Activated CD4-positive, alpha-beta T cell treated with anti-CD3 and anti-CD28 coated beads, Interleukin-2, amount 10 ng/mL, durations not matched to agents 7 days and 5 days (primary cell): ENCODE measurements around the gene BTBD10. TPM values are rescaled to one million over a fixed set of nuclear protein-coding genes. Genes with fewer than 3 reads are reported as not detected.
"Not testable (repeated sequence)": the region's sequence is repeated elsewhere in the genome, so short reads cannot be mapped to it uniquely, and the experiment has no call there.

Experiments used
- CTCF ChIA-PET: fragments of 350-600 bp; sonication (Branson Sonifier 250); formaldehyde crosslinking; loops from one replicate; lab custom pipeline; 2021; ENCODE audit warnings: antibody characterized with exemption; lab: Charles Lee
- POLR2A ChIA-PET: fragments of 350-600 bp; sonication (Branson Sonifier 250); formaldehyde crosslinking; loops from one replicate; lab custom pipeline; 2021; ENCODE audit warnings: antibody characterized with exemption; lab: Charles Lee
- DNase-seq: peaks from one replicate; pipeline ENCODE4 v3.0.0-alpha.2; 2020
- H3K27ac Mint-ChIP-seq: one replicate; pipeline ENCODE4 v1.8.0; 2021; ENCODE audit warnings: mild to moderate bottlenecking, moderate library complexity, mixed read lengths
- H3K27me3 Mint-ChIP-seq: one replicate; pipeline ENCODE4 v1.8.0; 2021; ENCODE audit warnings: mixed read lengths
- H3K36me3 Mint-ChIP-seq: one replicate; pipeline ENCODE4 v1.8.0; 2021; ENCODE audit warnings: low read depth, mixed read lengths
- H3K4me1 Mint-ChIP-seq: one replicate; pipeline ENCODE4 v1.8.0; 2021; ENCODE audit warnings: mixed read lengths
- H3K4me3 Mint-ChIP-seq: one replicate; pipeline ENCODE4 v1.8.0; 2021; ENCODE audit warnings: mild to moderate bottlenecking, moderate library complexity, mixed read lengths
- H3K9me3 Mint-ChIP-seq: one replicate; pipeline ENCODE4 v1.8.0; 2021; ENCODE audit warnings: mixed read lengths
- total RNA-seq, 2 experiments: library from RNA; stranded (reverse); gene quantifications; one replicate each; pipeline ENCODE4 v1.2.3, GENCODE V29; 2021

Gene BTBD10
- total RNA-seq, 2 experiments from 2014 or later, result 25.7 to 31.3 TPM

DNA sequence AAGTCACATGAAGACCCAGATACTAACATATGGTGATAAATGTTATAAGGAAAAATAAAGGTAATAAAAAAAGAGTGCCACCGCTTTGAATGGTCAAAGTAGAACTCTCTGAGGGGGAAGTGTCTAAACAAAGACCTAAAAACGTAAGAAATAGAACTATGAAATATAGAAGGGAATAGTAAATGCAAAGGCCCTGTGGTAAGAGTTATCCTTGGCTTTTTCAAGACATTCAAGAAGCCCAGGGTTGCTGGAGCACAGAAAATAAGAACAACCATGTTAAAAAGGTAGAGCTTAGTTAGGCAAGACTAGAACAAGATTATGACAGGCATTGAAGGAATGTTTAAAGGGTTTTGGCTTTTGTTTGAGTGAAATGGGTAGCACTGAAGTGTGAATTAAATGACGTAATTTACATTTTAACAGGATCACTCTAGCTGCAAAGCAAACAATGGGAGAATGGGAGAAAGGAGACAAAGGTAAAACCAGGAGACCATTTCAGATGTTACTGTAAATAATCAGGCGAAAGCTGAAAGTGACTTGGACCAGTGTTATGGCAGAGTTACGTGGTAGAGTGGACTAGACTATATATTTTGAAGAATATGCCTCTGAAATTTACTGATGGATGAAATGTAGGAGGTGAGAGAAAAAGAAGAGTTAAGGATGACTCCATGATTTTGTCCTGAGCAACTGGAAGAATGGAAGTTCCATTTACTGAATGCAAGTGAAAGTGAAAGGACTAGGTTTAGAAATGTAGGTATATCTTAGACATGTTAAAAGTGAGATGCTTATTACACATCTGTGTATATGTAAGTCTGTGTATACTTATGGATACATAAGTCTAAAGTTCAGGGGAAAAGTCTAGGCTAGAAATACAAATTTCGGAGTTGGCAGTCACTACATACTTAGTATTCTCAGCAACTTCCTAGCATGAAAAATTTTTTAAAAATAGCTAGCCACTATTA is 28.5 kb downstream of the BTBD10 start:
- Mint-ChIP-seq H3K27me3 (no peaks in the 10 kb centered on the region), H3K9me3 (peaks cover 8% of the 10 kb centered on the region), H3K27ac (no peak overlapping the region), H3K4me1 (peaks cover 24% of the 10 kb centered on the region), H3K36me3 (peaks cover 18% of the 10 kb centered on the region), H3K4me3 (no peak overlapping the region)
- no peak for DNase-seq
- ChIA-PET CTCF (no interaction called here), POLR2A (no interaction called here)

DNA sequence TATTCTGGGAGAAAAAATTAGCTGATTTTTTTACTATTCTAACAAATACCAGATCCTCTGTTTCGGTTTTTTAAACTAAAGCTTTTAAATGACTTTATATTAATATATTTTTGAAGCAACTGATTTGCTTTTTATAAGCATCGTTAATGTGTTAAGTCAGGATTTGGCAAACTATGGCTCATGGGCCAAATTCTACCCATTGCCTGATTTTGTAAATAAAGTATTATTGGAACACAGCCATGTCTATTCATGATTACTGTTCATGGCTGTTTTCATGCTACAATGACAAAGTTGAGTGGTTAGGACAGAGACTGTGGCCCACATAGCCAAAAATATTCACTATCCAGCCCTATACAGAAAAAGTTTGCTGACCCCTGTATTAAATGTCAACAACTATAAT is 29.6 kb downstream of the BTBD10 start:
- ChIA-PET CTCF (no interaction called here), POLR2A (no interaction called here)
- H3K9me3 Mint-ChIP-seq, result peaks cover 8% of the 10 kb centered on the region
- no peak overlapping the region for H3K4me3 Mint-ChIP-seq
- H3K36me3 Mint-ChIP-seq, result peaks cover 23% of the 10 kb centered on the region
- no peak for DNase-seq
- H3K4me1 Mint-ChIP-seq, result peaks cover 21% of the 10 kb centered on the region
- no peaks in the 10 kb centered on the region for H3K27me3 Mint-ChIP-seq
- H3K27ac Mint-ChIP-seq, result no peak overlapping the region

DNA sequence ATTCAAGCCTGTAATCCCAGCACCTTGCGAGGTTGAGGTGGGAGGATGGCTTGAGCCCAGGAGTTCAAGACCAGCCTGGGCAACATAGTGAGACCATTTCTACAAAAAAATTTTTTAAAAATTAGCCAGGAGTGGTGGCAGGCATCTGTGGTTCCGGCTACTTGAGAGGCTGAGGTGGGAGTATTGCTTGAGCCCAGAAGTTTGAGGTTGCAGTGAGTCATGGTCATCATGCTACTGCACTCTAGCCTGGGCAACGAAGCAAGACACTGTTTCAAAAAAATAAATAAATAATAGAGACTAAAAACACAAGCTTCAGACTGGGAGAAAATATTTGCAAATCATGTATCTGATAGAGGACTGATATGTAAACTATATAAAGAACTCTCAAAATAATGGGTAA is 33.2 kb downstream of the BTBD10 start:
- no peak for DNase-seq
- ChIA-PET CTCF (no interaction called here), POLR2A (no interaction called here)
- peaks cover 20% of the 10 kb centered on the region for H3K9me3 Mint-ChIP-seq
- no peak overlapping the region for H3K4me3 Mint-ChIP-seq
- peaks cover 29% of the 10 kb centered on the region for H3K36me3 Mint-ChIP-seq
- H3K27ac Mint-ChIP-seq, result no peak overlapping the region
- no peaks in the 10 kb centered on the region for H3K27me3 Mint-ChIP-seq
- H3K4me1 Mint-ChIP-seq, result peaks cover 8% of the 10 kb centered on the region

DNA sequence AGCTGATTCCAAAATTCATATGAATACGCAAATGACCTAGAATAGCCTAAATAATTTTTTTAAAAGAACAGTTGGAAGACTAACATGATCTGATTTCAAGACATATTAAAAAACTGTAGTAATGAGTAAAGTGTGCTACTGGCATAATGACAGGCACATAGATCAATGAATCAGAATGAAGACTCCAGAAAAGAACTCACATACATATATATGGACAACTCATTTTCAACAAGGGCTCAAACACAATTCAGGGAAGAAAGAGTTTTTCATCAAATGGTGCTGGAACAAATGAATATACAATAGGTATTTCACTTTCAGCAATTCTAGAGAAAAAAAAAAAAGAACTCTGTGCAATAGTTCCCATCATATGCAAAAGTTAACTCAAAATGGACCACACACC is 33.7 kb downstream of the BTBD10 start:
- no peak for DNase-seq

DNA sequence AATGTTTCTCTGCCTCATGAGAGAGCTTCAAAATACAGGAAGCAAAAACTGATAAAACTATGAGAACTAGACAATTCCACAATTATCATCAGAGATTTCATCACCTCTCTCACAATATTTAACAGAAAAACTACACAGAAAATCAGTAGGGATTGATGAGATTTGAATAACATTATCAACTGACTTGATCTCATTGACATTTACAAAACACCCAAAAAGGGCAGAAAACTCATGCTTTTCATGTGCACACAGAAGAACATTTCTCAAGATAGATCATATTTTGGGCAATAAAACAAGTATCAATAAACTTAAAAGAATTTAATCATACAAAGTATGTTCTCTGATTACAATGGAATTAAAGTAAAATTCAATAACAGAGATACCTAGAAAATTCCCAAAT is 35.6 kb downstream of the BTBD10 start:
- peaks cover 29% of the 10 kb centered on the region for H3K36me3 Mint-ChIP-seq
- H3K27ac Mint-ChIP-seq, result no peak overlapping the region
- peaks cover 2% of the 10 kb centered on the region for H3K4me1 Mint-ChIP-seq
- H3K4me3 Mint-ChIP-seq, result no peak overlapping the region
- DNase-seq, result no peak
- peaks cover 20% of the 10 kb centered on the region for H3K9me3 Mint-ChIP-seq
- POLR2A ChIA-PET, result no interaction called here
- CTCF ChIA-PET, result no interaction called here
- no peaks in the 10 kb centered on the region for H3K27me3 Mint-ChIP-seq

More for the DNA sequence above, 33.7 kb downstream of the BTBD10 start:
- CTCF ChIA-PET, result no interaction called here
- H3K27me3 Mint-ChIP-seq, result no peaks in the 10 kb centered on the region
- no peak overlapping the region for H3K4me3 Mint-ChIP-seq
- POLR2A ChIA-PET, result no interaction called here
- H3K36me3 Mint-ChIP-seq, result peaks cover 29% of the 10 kb centered on the region
- H3K4me1 Mint-ChIP-seq, result peaks cover 3% of the 10 kb centered on the region
- peaks cover 20% of the 10 kb centered on the region for H3K9me3 Mint-ChIP-seq
- H3K27ac Mint-ChIP-seq, result no peak overlapping the region

DNA sequence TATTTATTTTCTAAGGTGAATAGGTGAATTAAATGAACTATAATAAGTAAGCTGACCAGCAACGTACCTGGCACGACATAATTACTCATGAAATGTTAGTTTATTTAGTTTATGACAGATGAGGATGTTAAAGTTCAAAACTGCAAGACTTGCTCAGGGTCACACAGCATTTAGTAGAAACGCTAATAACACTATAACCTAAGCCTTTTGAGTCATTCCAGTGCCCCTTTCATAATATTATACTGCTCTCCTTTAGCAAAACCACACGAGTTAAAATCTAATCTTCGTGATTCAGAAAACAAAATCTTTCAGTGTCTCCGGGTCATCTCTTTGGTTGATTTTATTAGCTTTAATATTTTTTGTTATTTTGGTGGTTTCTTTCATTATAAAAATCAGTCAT is 39.6 kb downstream of the BTBD10 start:
- no peak overlapping the region for H3K27ac Mint-ChIP-seq
- no peaks in the 10 kb centered on the region for H3K4me1 Mint-ChIP-seq
- ChIA-PET CTCF (interaction anchor here (1.5 kb wide), 1 partner anchor 9 kb away, joined by 3 read pairs; no protein-coding TSS in a partner anchor), POLR2A (no interaction called here)
- no peaks in the 10 kb centered on the region for H3K27me3 Mint-ChIP-seq
- H3K36me3 Mint-ChIP-seq, result peaks cover 17% of the 10 kb centered on the region
- H3K9me3 Mint-ChIP-seq, result peaks cover 18% of the 10 kb centered on the region
- no peak overlapping the region for H3K4me3 Mint-ChIP-seq
- no peak for DNase-seq

DNA sequence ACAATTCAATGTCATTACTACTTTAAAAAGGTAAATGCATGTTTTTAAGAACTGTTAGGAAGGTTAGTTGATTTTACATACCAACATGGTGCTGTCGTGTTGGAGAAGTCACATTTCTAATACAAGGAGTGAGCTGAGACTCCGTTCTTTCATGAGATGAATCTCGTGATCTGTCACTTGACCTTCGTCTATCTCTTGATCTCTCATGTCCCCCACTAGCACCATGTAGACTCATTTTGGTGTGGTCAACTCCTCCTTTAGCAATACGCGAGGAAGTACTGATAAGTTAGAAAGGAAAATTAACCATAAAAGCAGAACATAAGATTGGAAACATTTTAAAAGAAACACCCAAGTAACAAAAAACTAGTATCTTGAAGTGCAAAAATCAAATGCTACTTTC is 41.5 kb downstream of the BTBD10 start:
- Mint-ChIP-seq H3K9me3 (peaks cover 5% of the 10 kb centered on the region), H3K27me3 (no peaks in the 10 kb centered on the region), H3K36me3 (peaks cover 11% of the 10 kb centered on the region), H3K4me1 (no peaks in the 10 kb centered on the region), H3K27ac (no peak overlapping the region), H3K4me3 (no peak overlapping the region)
- no peak for DNase-seq
- POLR2A ChIA-PET, result interaction anchor here (0.7 kb wide), 1 partner anchor 1125 kb away, joined by 3 read pairs; no protein-coding TSS in a partner anchor
- CTCF ChIA-PET, result interaction anchor here (0.6 to 0.9 kb wide), 2 partner anchors 13 to 20 kb away, joined by 3 read pairs; no protein-coding TSS in a partner anchor

DNA sequence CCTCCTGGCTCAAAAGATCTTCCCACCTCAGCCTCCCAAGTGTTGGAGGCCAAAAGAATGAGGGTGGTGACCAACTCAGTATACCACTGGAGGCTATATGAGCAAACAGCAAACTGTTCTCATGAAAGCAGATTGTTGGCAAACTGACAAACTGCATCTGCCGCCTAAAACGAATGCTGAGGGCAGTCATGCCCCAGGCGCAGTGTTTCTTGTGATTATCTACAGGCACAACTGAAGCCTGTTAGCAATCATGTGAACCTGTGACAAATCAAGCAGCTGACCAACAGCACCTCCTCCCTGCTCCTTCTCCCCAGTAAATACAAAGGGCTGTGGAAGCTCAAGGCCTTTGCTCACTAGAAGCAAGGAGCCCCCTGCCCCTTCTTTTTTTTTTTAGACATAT is 47.8 kb downstream of the BTBD10 start:
- Mint-ChIP-seq H3K4me1 (no peaks in the 10 kb centered on the region), H3K27me3 (no peaks in the 10 kb centered on the region), H3K9me3 (no peaks in the 10 kb centered on the region), H3K27ac (no peak overlapping the region), H3K4me3 (no peak overlapping the region), H3K36me3 (peaks cover 38% of the 10 kb centered on the region)
- ChIA-PET POLR2A (no interaction called here), CTCF (interaction anchor here (1.2 kb wide), 1 partner anchor 9 kb away, joined by 3 read pairs; no protein-coding TSS in a partner anchor)
- no peak for DNase-seq

DNA sequence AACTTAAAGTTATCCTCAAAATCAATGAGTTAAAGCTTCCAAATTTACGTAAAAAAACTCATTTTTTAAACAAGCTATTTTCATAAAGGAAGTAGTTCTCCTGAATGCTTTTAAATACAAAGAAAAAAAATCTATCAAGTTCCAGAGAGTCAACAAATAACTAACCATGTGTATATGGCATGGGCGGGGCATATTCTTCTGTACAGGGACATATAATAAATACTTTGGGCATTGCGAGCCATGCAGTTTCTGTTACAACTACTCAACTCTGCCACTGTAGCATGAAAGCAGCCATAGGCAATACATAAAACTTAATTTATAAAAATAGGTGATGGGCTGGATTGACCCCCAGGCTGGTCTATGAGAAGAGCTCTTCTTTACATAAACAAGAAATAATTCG is 57.8 kb downstream of the BTBD10 start:
- DNase-seq, result no peak
- Mint-ChIP-seq H3K36me3 (peaks cover 42% of the 10 kb centered on the region), H3K4me1 (no peaks in the 10 kb centered on the region), H3K27me3 (no peaks in the 10 kb centered on the region), H3K9me3 (peaks cover 7% of the 10 kb centered on the region), H3K27ac (no peak overlapping the region), H3K4me3 (no peak overlapping the region)
- ChIA-PET POLR2A (no interaction called here), CTCF (interaction anchor here (0.6 kb wide), 1 partner anchor 702 kb away, joined by 3 read pairs; no protein-coding TSS in a partner anchor)

DNA sequence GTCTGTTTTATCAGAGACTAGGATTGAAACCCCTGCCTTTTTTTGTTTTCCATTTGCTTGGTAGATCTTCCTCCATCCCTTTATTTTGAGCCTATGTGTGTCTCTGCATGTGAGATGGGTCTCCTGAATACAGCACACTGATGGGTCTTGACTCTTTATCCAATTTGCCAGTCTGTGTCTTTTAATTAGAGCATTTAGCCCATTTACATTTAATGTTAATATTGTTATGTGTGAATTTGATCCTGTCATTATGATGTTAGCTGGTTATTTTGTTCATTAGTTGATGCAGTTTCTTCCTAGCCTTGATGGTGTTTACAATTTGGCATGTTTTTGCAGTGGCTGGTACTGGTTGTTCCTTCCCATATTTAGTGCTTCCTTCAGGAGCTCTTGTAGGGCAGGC is 64.7 kb downstream of the BTBD10 start:
- H3K4me1 Mint-ChIP-seq, H3K27ac Mint-ChIP-seq, DNase-seq, H3K4me3 Mint-ChIP-seq, POLR2A ChIA-PET, CTCF ChIA-PET, H3K9me3 Mint-ChIP-seq, H3K27me3 Mint-ChIP-seq: not testable (repeated sequence)
- H3K36me3 Mint-ChIP-seq, result peaks cover 42% of the 10 kb centered on the region

DNA sequence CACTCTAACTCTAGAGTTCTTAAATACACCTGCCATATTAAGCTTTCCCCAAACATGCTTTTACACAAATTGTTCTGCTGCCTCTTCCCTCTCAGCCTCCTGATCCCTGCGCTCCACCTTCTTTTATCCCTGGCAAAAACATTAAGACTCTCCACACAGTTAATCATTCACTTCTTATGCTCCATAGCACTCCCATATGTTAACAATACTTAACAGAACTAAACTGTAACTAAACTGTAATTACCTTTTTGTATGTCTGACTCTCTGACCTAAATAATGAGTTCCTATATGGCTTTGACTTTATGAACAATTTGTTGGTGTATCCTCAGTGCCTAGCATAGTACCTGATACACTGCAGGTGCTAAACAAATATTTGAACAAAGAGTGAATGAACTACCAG is 71.8 kb downstream of the BTBD10 start:
- H3K27ac Mint-ChIP-seq, result no peak overlapping the region

DNA sequence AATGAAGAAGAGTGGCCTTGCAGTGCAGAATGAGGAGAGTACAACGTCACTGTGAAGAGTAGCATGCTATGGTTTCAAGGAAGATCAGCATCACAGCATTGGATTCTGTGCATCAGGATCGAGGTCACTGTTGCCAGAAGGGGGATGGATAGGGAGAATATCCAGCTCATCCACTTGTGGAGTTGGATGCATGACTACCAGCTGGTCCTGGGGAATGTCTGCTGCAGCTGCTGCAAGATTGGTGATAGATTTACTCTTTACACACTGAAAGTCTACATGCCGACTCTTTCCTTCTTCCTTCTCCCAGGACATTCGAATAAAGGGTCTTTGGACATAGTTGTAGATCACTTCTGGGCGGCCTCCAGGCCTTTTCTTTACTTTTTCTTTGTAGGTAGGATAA is 74.3 kb downstream of the BTBD10 start:
- Mint-ChIP-seq H3K27ac (no peak overlapping the region), H3K4me1 (no peaks in the 10 kb centered on the region), H3K9me3 (no peaks in the 10 kb centered on the region), H3K27me3 (no peaks in the 10 kb centered on the region), H3K36me3 (peaks cover 40% of the 10 kb centered on the region), H3K4me3 (no peak overlapping the region)
- ChIA-PET CTCF (interaction anchor here (0.6 kb wide), 1 partner anchor 126 kb away, joined by 3 read pairs; no protein-coding TSS in a partner anchor), POLR2A (no interaction called here)
- no peak for DNase-seq

More for the DNA sequence above, 71.8 kb downstream of the BTBD10 start:
- H3K4me1 Mint-ChIP-seq, result no peaks in the 10 kb centered on the region
- DNase-seq, result no peak
- no peaks in the 10 kb centered on the region for H3K9me3 Mint-ChIP-seq
- peaks cover 32% of the 10 kb centered on the region for H3K36me3 Mint-ChIP-seq
- POLR2A ChIA-PET, result no interaction called here
- CTCF ChIA-PET, result no interaction called here
- H3K4me3 Mint-ChIP-seq, result no peak overlapping the region
- H3K27me3 Mint-ChIP-seq, result no peaks in the 10 kb centered on the region

DNA sequence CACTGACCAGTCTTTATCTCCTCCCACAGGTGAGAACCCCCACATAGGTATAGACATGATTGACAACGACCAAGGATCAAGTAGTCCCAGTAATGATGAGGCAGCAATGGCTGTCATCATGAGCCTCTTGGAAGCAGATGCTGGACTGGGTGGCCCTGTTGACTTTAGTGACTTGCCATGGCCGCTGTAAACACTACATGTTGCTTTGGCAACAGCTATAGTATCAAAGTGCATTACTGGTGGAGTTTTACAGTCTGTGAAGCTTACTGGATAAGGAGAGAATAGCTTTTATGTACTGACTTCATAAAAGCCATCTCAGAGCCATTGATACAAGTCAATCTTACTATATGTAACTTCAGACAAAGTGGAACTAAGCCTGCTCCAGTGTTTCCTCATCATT is 76.5 kb downstream of the BTBD10 start:
- no peaks in the 10 kb centered on the region for H3K27me3 Mint-ChIP-seq
- no peak overlapping the region for H3K4me3 Mint-ChIP-seq
- no peak overlapping the region for H3K27ac Mint-ChIP-seq
- peaks cover 46% of the 10 kb centered on the region for H3K36me3 Mint-ChIP-seq
- ChIA-PET POLR2A (no interaction called here), CTCF (interaction anchor here (1.7 kb wide), 1 partner anchor 177 kb away, joined by 5 read pairs; no protein-coding TSS in a partner anchor)
- no peaks in the 10 kb centered on the region for H3K4me1 Mint-ChIP-seq
- H3K9me3 Mint-ChIP-seq, result no peaks in the 10 kb centered on the region
- DNase-seq, result no peak
